Ovary (tissue), 9 donors: ENCODE measurements around the gene SPTLC1. TPM values are rescaled to one million over a fixed set of nuclear protein-coding genes. Genes with fewer than 3 reads are reported as not detected.
A peak's percentile ranks its signal among the peaks of the same experiment; 100 is the strongest.

Experiments used
- DNase-seq, 5 donors: peaks; one replicate each; pipeline ENCODE4 v3.0.0-alpha.2; 2019 to 2020
- H3K27ac ChIP-seq, 2 donors: fragments of 200-600 bp; one replicate each; pipeline versions ENCODE4 v1.5.1 to v1.8.0; 2019 to 2022
- H3K27me3 ChIP-seq: fragments of 200-600 bp; one replicate; pipeline ENCODE4 v1.8.0; 2022
- H3K36me3 ChIP-seq: fragments of 200-600 bp; sonication (generic); one replicate; pipeline ENCODE4 v1.5.1; 2019
- H3K4me1 ChIP-seq: one replicate; pipeline ENCODE4 v1.8.1; 2013; ENCODE audit warnings: mild to moderate bottlenecking, moderate library complexity; ENCODE audit not compliant: insufficient read depth
- H3K4me3 ChIP-seq: fragments of 200-600 bp; sonication (generic); one replicate; pipeline ENCODE4 v1.5.1; 2017
- H3K9me3 ChIP-seq, 2 donors: fragments of 200-600 bp in 1 of 2; sonication (generic) in 1 of 2; one replicate each; pipeline versions ENCODE4 v1.5.1 to v1.8.1; 2013 to 2019; ENCODE audit warnings: mild to moderate bottlenecking in 1 of 2, moderate library complexity in 1 of 2
- EP300 ChIP-seq: sonication (generic); formaldehyde crosslinking; IDR thresholded peaks from one replicate; pipeline ENCODE4 v1.6.1; 2017; ENCODE audit warnings: antibody characterized with exemption
- POLR2A ChIP-seq: fragments of 450-650 bp; IDR thresholded peaks from one replicate; pipeline ENCODE4 v1.6.1; 2017; ENCODE audit warnings: antibody characterized with exemption, mild to moderate bottlenecking, moderate library complexity
- WGBS, 3 donors: extraction: QIAGEN DNeasy Blood & Tissue Kit in 1 of 3; methylation state at CpG; one replicate each; pipeline versions ENCODE4 v1.1.5 to v1.1.7; 2013 to 2017; 5-methylcytosine and 5-hydroxymethylcytosine counted together
- intact Hi-C, 4 donors: fragments of 100-400 bp; cut with DNase I; formaldehyde crosslinking; loops; one replicate each; pipeline versions ENCODE4 v1.11.0 to v1.15.1; 2022 to 2023
- polyA plus RNA-seq, 2 donors: library from polyadenylated mRNA; stranded (reverse); fragments of 200-250 nt in 1 of 2; fragments of 350-450 nt in 1 of 2; fragmentation: Illumina TruSeq in 1 of 2; extraction: RNeasy Lipid Tissue Mini Kit (QIAGEN cat#74804) in 1 of 2; gene quantifications; one replicate each; pipeline ENCODE4 v1.2.3, GENCODE V29; 2013 to 2014
- total RNA-seq, 7 donors: library from RNA; depleted of rRNA in 2 of 7; stranded (reverse); fragments of >200 nt in 2 of 7; fragmentation: NEBNext Ultra II Directional in 3 of 7; extraction: Animal tissue kit (Norgen Biotek cat#: 25700) in 3 of 7; gene quantifications; one replicate each; pipeline versions ENCODE4 v1.1.0 to v1.2.4, GENCODE V29; 2016 to 2023
- TF ChIP-seq, protein P1 (sequence below), 3 donors: fragments of 450-650 bp in 2 of 3; fragments of 200-600 bp in 1 of 3; IDR thresholded peaks; one replicate each; pipeline versions ENCODE4 v1.5.1 to v1.8.0; 2016 to 2022; ENCODE audit warnings: antibody characterized with exemption in 3 of 3, mild to moderate bottlenecking in 1 of 3
- donor health status: DM: no; HTN: no; CAD: no; lungs with moderate emphysema.
- donor health status: DM: no; HTN: no; CAD: no.
- donor health status: Bipolar disorder and iron deficiency.
- donor health status: DM: yes; HTN: yes; CAD: no.
- donor health status: DM: no; HTN: no; CAD: no.
- donor health status: DM: yes; HTN: yes; CAD: no.

Gene SPTLC1
- total and polyA plus RNA-seq, 9 donors: 54.3 to 80.2 (median 72.0) TPM

DNA sequence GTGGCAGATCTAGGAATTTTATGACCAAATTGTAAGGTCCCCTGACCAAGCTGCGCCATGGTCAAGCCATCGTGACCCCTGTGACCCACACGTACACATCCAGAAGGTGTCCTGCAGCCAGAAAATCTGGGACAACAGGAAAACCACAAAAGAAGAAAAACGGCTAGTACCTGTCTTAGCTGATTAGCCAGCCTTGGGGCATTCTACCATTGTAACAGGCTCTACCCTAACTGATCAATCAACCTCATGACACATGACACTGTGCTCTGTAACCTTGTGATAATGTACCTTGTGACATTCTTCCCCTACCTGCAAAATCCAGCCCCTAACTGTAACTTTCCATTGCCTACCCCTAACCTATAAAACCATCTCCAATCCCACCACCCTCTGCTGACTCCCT, 43.6 kb downstream of the SPTLC1 start:
- Histone ChIP-seq H3K27me3 (no peaks in the 10 kb centered on the region), H3K36me3 (no peaks in the 10 kb centered on the region), H3K27ac (no peak overlapping the region), H3K4me1 (no peaks in the 10 kb centered on the region), H3K4me3 (no peak overlapping the region), H3K9me3 (no peaks in the 10 kb centered on the region)
- no peak for DNase-seq
- intact Hi-C loops: no loop called here
- no peak for TF ChIP-seq POLR2A
- TF ChIP-seq EP300: no peak
- TF ChIP-seq, protein P1, sequence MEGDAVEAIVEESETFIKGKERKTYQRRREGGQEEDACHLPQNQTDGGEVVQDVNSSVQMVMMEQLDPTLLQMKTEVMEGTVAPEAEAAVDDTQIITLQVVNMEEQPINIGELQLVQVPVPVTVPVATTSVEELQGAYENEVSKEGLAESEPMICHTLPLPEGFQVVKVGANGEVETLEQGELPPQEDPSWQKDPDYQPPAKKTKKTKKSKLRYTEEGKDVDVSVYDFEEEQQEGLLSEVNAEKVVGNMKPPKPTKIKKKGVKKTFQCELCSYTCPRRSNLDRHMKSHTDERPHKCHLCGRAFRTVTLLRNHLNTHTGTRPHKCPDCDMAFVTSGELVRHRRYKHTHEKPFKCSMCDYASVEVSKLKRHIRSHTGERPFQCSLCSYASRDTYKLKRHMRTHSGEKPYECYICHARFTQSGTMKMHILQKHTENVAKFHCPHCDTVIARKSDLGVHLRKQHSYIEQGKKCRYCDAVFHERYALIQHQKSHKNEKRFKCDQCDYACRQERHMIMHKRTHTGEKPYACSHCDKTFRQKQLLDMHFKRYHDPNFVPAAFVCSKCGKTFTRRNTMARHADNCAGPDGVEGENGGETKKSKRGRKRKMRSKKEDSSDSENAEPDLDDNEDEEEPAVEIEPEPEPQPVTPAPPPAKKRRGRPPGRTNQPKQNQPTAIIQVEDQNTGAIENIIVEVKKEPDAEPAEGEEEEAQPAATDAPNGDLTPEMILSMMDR (IDR thresholded peaks at IDR 0.05): no peak
- WGBS, 3 donors: 87 to 89% (median 88%) methylated on average over 4 of the region's 4 CpGs

DNA sequence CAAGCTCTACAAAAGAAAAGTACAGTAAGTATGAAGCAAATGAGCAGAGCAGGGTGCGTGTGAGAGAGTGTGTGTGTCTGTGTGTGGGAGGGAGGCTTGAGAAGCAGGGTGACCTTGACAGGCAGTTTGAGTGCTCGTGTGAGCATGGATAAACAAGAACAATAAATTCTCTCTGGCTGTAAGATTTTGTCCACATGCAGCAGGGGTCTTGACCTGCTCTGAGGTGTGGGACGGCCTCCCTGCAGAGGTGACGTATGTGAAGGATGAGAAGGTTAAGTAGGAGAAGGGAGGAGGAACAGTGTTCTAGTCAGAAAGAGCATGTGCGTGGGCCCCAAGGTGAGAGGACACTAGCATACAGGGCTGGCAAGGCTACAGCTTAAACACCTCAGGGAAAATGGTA, 49.0 kb downstream of the SPTLC1 start:
- Histone ChIP-seq H3K27me3 (no peaks in the 10 kb centered on the region), H3K27ac (peak overlapping the region in 1 of 2 donors; percentile 65), H3K4me3 (no peak overlapping the region), H3K9me3 (peaks cover 0 to 2% of the 10 kb centered on the region in 2 donors), H3K4me1 (peaks cover 8% of the 10 kb centered on the region), H3K36me3 (no peaks in the 10 kb centered on the region)
- intact Hi-C loops: no loop called here
- WGBS, 3 donors: 8 to 33% (median 19%) methylated on average over 5 of the region's 5 CpGs
- no peak for TF ChIP-seq EP300
- DNase-seq: peak; percentile 62 to 80 (median 71)

DNA sequence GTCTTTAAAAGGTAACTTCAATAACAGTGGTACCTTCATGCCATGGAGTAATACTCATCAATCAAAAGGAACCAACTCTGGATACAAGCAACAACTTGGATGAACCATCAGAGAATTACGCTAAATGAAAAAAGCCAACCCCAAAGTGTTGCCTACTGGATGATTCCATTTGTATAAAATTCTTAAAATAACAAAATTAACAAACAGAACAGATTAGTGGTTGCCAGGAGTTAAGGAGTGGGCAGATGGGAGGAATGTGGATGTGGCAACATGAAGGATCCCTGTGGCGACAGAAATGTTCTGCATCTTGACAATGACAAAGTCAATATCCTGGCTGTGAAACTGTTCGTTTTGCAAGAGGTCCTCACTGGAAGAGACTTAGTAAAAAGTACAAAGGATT, 50.5 kb downstream of the SPTLC1 start:
- H3K36me3 ChIP-seq: no peaks in the 10 kb centered on the region
- peaks cover 2% of the 10 kb centered on the region in 2 donors for H3K9me3 ChIP-seq
- no peaks in the 10 kb centered on the region for H3K27me3 ChIP-seq
- TF ChIP-seq, protein P1 (IDR thresholded peaks at IDR 0.05): no peak
- TF ChIP-seq POLR2A (no peak), EP300 (no peak)
- no peak overlapping the region for H3K27ac ChIP-seq
- intact Hi-C loops: no loop called here
- WGBS, 3 donors: 75 to 87% (median 86%) methylated on average over 3 of the region's 3 CpGs
- H3K4me3 ChIP-seq: no peak overlapping the region
- H3K4me1 ChIP-seq: peaks cover 8% of the 10 kb centered on the region
- DNase-seq: no peak

DNA sequence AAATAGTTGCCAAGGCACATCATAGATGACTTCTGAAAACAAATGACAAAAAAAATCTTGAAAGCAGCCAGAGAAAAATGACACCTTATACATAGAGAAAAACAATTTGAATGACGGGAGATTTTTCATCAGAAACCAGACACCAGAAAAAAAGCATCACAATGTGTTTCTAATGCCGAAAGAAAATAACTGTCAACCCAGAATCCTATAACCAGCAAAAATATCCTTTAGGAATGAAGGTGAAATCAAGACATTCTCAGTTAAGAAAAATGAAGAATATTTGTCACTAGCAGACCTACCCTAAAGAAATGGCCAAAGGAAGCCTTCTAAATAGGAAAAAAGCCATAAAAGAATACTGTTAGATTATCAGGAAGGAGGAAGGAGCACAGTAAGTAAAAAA, 54.0 kb downstream of the SPTLC1 start:
- intact Hi-C loops: no loop called here
- TF ChIP-seq, protein P1 (IDR thresholded peaks at IDR 0.05): no peak
- TF ChIP-seq EP300 (no peak), POLR2A (no peak)
- Histone ChIP-seq H3K27me3 (no peaks in the 10 kb centered on the region), H3K4me1 (peaks cover 11% of the 10 kb centered on the region), H3K36me3 (no peaks in the 10 kb centered on the region), H3K27ac (no peak overlapping the region), H3K9me3 (peaks cover 2% of the 10 kb centered on the region in 2 donors), H3K4me3 (no peak overlapping the region)
- 98 to 99% (median 98%) methylated on average over 2 of the region's 2 CpGs for WGBS, 3 donors
- no peak for DNase-seq

DNA sequence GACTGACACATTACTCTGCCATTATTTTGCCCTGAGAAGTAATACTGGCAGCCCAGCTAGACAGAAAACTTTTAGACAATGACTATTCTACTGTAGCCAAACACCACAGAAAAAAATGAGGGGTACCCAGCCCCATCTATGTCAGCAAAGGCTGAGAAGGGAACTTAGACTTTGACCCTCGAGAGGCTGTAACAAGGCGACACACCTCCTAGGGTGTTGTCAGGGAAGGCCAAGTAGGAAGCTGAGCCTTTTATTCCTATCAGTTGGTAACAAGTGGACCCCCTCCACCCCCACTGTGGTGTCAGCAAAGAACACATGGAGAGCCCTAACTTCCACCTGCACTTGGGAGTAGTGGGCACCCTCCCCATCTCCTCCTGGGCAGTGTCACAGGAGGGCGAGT, 55.6 kb downstream of the SPTLC1 start:
- peaks cover 2% of the 10 kb centered on the region in 2 donors for H3K9me3 ChIP-seq
- TF ChIP-seq POLR2A: no peak
- TF ChIP-seq EP300: no peak
- TF ChIP-seq, protein P1 (IDR thresholded peaks at IDR 0.05): no peak
- no peaks in the 10 kb centered on the region for H3K36me3 ChIP-seq
- no peaks in the 10 kb centered on the region for H3K27me3 ChIP-seq
- 95 to 98% (median 97%) methylated on average over 3 of the region's 3 CpGs for WGBS, 3 donors
- DNase-seq: no peak
- peaks cover 5% of the 10 kb centered on the region for H3K4me1 ChIP-seq
- intact Hi-C loops: no loop called here
- no peak overlapping the region for H3K4me3 ChIP-seq
- no peak overlapping the region for H3K27ac ChIP-seq
